ENCODE results near the gene PHF20.

GRCh38 chr20:35729836-35730582 is 41.8 kb upstream of the PHF20 start:
- TF ChIP-seq EZH2 (IDR thresholded peaks at IDR 0.05; ENCODE audit: insufficient read depth, poor library complexity, severe bottlenecking) (no peak), EZH2phosphoT487 (IDR thresholded peaks at IDR 0.05; ENCODE audit: insufficient read depth, low read depth) (no peak)
